ENCODE data around the gene LETM1. TPM values are rescaled to one million over a fixed set of nuclear protein-coding genes. Genes with fewer than 3 reads are reported as not detected.
A peak's percentile ranks its signal among the peaks of the same experiment; 100 is the strongest.

Gene LETM1
- total RNA-seq, 2 donors from 2014 or later: 32.1 to 63.1 TPM

DNA sequence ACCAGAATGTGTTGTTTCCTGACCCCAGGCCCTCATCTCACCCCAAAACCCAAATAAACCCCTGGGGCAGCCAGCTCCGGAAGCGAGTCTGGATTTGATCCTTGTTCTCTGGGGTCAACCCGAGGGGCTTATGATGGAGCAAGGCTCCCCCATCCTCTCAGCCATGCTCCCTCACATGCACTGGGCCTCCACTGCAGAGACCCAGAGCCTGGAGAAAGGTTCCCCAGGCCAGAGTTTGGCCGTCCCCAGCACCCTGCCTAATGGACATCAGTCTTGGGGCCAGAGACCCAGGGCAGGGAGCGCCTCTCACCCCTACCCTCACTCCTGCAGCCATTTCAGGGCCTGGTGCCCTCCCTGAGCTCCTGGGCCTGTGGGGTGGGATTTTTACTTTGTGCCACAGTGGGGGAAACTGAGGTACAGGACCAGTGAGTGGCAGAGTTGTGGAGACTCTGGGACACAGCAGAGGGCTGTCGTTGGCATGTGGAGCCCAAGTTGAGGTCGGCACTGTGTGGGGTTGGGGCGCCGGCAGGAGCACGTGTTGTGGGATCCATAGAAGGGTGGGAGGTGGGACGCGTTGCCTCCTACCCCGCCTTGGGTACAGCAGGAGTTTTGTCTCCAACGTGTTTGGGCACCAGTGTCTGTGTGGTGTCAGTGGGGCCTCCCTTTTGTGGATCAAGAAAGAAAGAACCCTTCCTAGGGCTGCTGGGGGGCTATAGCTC lies 59.3 kb downstream of the LETM1 start:
- 89% methylated on average over 14 of the region's 14 CpGs for WGBS
- Histone ChIP-seq H3K4me3 (no peak overlapping the region), H3K27ac (no peak overlapping the region), H3K36me3 (no peaks in the 10 kb centered on the region), H3K27me3 (replicated peaks; ENCODE audit: insufficient read depth) (no peaks in the 10 kb centered on the region), H3K9me3 (no peaks in the 10 kb centered on the region), H3K4me1 (replicated peaks) (peaks cover 10% of the 10 kb centered on the region)
- TF ChIP-seq, protein P1, sequence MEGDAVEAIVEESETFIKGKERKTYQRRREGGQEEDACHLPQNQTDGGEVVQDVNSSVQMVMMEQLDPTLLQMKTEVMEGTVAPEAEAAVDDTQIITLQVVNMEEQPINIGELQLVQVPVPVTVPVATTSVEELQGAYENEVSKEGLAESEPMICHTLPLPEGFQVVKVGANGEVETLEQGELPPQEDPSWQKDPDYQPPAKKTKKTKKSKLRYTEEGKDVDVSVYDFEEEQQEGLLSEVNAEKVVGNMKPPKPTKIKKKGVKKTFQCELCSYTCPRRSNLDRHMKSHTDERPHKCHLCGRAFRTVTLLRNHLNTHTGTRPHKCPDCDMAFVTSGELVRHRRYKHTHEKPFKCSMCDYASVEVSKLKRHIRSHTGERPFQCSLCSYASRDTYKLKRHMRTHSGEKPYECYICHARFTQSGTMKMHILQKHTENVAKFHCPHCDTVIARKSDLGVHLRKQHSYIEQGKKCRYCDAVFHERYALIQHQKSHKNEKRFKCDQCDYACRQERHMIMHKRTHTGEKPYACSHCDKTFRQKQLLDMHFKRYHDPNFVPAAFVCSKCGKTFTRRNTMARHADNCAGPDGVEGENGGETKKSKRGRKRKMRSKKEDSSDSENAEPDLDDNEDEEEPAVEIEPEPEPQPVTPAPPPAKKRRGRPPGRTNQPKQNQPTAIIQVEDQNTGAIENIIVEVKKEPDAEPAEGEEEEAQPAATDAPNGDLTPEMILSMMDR (IDR thresholded peaks at IDR 0.05): no peak
- TF ChIP-seq POLR2A (IDR thresholded peaks at IDR 0.05) (no peak), POLR2AphosphoS5 (IDR thresholded peaks at IDR 0.05) (no peak)
- intact Hi-C loops (cut with DNase I): no loop called here
- DNase-seq (ENCODE audit: low spot score): no peak

DNA sequence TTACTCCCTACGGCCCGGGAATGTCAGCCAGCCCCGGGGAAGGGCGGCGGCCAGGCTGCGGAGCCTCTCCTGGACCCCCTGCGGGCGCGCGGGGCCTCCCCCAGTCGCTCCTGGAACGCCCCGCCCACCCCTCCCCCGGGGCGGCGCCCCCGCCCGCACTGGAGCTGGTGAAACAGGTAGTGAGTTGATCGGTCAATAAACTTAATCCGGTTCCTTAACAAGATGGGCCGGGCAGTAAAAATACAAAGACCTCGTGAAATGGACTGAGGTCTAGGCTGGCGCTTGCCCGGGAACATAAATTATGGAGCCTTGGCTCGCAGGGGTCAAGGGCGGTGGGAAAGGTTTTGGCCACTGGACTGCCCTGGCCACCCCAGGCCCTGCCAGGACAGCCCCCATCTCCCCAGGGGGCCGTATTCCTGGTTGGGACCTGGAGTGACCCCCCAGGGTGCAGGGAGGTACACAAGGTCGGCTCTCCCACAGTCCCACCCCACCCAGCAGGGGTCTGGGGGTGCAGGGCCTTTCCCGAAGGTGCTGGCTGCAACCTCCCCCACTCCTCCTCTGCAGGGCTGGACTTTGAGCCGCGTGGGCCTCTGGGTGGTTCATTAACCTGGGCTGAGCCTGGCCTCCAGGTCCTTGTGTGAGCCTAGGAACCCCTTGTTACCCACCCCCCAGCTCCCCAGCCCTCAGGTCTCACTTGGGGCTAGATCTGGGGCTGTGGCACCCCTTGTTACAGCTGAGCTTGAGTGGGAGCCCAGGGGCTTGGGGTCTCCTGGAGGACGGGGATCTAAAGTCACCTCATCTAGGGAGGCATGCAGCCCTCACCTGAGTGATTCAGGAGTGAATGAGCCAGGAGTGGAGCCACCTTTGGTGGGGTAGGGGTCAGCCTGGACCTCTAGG lies 60.4 kb downstream of the LETM1 start:
- Histone ChIP-seq H3K27ac (no peak overlapping the region), H3K36me3 (no peaks in the 10 kb centered on the region), H3K4me1 (replicated peaks) (peaks cover 10% of the 10 kb centered on the region), H3K27me3 (replicated peaks; ENCODE audit: insufficient read depth) (no peaks in the 10 kb centered on the region), H3K4me3 (peak overlapping the region; percentile 32 to 46), H3K9me3 (no peaks in the 10 kb centered on the region)
- WGBS: 23% methylated on average over 21 of the region's 32 CpGs
- intact Hi-C loops (cut with DNase I): no loop called here
- TF ChIP-seq POLR2A (IDR thresholded peaks at IDR 0.05) (no peak), POLR2AphosphoS5 (IDR thresholded peaks at IDR 0.05) (peak; percentile 55)
- DNase-seq (ENCODE audit: low spot score): peak; percentile 60

DNA sequence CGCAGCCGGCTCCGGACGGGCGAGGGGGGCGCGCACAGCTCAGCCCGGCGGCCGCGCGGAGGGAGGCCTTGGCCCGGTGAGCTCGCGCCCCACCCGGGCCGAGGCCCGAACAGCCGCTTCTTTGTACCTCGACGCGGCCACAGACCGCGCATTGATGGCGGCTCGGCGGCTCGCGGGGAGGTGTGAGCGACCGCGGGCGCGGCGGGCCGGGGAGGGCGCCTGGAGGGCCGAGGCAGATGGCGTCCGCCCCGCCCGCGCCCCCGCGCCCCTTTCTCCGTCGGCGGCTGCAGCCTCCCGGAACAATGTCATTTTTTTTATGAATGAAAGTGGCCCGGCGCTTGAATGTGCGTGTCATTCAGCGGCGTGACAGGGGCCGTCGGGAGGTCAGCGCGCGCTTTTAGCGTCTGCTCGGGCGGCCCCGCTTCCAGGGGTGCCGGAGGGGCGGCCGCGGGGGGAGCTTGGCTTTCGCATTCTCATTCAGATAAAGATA lies 61.1 kb downstream of the LETM1 start:
- H3K36me3 ChIP-seq: no peaks in the 10 kb centered on the region
- 2% methylated on average over 67 of the region's 68 CpGs for WGBS
- no peaks in the 10 kb centered on the region for H3K9me3 ChIP-seq
- H3K4me3 ChIP-seq: peak overlapping the region; percentile 32 to 46
- intact Hi-C loops (cut with DNase I): no loop called here
- H3K27ac ChIP-seq: no peak overlapping the region
- peaks cover 10% of the 10 kb centered on the region for H3K4me1 ChIP-seq (replicated peaks)
- DNase-seq (ENCODE audit: low spot score): no peak
- TF ChIP-seq POLR2A (IDR thresholded peaks at IDR 0.05): no peak
- TF ChIP-seq, protein P1 (IDR thresholded peaks at IDR 0.05): no peak
- H3K27me3 ChIP-seq (replicated peaks; ENCODE audit: insufficient read depth): no peaks in the 10 kb centered on the region

DNA sequence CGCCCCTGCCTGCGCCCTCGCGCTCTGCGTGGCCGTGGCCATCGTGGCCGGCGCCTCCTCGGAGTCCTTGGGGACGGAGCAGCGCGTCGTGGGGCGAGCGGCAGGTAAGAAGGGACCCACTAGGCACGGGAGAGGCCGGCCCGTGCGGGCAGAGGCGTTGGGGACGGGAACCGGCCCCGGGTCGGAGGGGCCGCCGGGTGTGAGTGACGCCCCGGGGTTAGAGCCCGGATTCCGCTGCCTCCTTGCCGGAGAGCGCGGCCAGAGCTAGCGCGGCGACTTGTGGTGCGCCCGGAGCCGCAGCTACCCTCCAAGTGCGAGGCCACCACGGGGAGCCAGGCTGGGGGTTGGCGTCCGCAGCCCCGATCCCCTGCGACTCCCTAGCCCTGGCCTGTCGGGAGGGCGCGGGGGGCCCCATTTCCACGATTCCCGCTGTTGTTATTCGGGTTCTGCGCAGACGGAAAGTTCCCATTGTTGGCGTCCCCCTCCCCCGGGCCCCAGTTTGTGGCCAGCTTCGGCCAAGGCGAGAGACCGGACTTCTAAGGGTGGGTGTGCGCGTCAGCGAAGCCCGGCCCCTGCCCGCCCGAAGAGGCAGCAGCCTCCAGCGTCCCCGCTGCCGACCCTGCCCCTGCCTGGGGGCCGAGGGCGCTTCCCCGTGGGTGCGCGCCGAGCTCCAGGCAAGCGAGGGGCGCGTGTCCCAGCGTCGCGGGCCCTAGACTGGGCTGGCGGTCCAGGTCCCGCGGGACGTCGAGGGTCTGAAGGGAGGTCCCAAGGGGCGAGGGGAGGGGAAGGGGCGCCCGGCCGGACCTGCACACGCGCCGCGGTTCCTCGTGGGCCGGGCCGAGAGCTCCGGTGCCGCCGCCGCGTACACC lies 61.8 kb downstream of the LETM1 start:
- Histone ChIP-seq H3K36me3 (no peaks in the 10 kb centered on the region), H3K4me1 (replicated peaks) (peaks cover 10% of the 10 kb centered on the region), H3K9me3 (no peaks in the 10 kb centered on the region), H3K27me3 (replicated peaks; ENCODE audit: insufficient read depth) (no peaks in the 10 kb centered on the region), H3K27ac (peak overlapping the region in 1 of 2 donors; percentile 31), H3K4me3 (peak overlapping the region; percentile 32 to 46)
- no peak for DNase-seq (ENCODE audit: low spot score)
- intact Hi-C loops (cut with DNase I): no loop called here
- 2% methylated on average over 43 of the region's 101 CpGs for WGBS
- TF ChIP-seq, protein P1 (IDR thresholded peaks at IDR 0.05): no peak
- TF ChIP-seq POLR2A (IDR thresholded peaks at IDR 0.05): no peak
- TF ChIP-seq POLR2AphosphoS5 (IDR thresholded peaks at IDR 0.05): no peak

DNA sequence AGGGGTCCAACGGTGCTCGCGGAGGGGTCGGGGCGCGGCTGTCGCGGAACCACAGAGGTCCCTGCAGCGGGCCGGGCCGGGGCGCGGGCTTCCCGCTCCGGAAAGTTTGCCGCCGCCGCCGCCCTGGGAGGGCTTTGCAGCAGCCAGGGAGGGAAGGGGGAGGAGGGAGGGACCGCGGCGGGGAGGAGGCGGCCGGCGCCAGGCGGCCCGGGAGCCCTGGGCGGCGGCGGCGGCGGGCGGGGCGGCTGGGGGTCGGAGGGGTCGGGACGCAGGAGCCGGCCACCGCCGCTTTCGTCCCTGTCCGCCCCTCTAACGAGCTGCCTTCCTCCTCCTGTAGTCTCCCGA lies 62.5 kb downstream of the LETM1 start:
- WGBS: 1% methylated on average over 37 of the region's 44 CpGs
- Histone ChIP-seq H3K27ac (peak overlapping the region in 1 of 2 donors; percentile 31), H3K27me3 (replicated peaks; ENCODE audit: insufficient read depth) (no peaks in the 10 kb centered on the region), H3K36me3 (no peaks in the 10 kb centered on the region), H3K4me1 (replicated peaks) (peaks cover 10% of the 10 kb centered on the region), H3K9me3 (no peaks in the 10 kb centered on the region), H3K4me3 (peak overlapping the region; percentile 32 to 46)
- no peak for TF ChIP-seq POLR2A (IDR thresholded peaks at IDR 0.05)
- TF ChIP-seq POLR2AphosphoS5 (IDR thresholded peaks at IDR 0.05): no peak
- TF ChIP-seq, protein P1 (IDR thresholded peaks at IDR 0.05): no peak
- DNase-seq (ENCODE audit: low spot score): peak; percentile 37
- intact Hi-C loops (cut with DNase I): no loop called here

Data from prostate gland (tissue), 2 donors.